Cerebellar nuclear complex (tissue), 1 donor: ENCODE data around the gene CBX7.

ENCODE experiments used
- DNase-seq, 2 experiments: peaks; one replicate each; lab custom pipeline; 2025; lab: John Stamatoyannopoulos, UW

Gene CBX7

DNA sequence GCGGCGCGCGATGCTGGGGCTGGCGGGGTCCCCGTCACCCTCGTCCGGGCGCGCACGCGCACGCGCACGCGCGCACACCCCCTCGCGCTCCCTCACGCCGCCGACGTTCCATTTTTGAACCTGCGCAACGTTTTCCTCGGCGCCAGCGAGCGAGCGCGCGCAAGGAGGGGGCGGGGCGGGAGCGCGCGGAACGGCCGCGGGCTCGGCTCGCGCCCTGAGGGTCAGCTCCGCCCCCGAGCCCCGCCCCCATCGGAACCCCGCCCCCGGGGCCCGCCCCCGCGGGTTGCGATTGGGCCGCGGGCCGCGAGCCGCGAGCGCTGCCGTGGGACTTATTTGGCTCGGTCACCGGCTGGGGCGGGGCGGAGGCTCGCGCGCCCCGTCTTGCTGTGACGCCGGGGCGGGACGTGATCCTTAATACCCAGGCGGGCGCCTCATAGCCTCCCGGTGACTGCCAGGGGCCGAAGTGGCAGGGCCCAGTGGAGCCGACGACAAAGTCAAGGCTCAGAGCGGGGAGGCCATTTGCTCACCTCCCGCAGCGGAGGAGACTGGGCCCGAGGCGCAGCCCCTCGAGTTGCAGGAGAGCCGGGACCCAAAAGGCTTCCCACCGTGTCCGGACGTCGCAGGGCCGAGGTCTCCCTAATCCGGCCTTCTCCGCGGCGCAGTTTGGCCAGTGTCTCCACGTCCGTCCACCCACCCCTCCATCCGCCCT is at the start of gene CBX7:
Gene CBX7 (minus strand): TSS at position 170 of the 709 bp plus-strand sequence. CDS start 236 bp downstream, outside the sequence.
- DNase-seq = peak; percentile 57 to 88

DNA sequence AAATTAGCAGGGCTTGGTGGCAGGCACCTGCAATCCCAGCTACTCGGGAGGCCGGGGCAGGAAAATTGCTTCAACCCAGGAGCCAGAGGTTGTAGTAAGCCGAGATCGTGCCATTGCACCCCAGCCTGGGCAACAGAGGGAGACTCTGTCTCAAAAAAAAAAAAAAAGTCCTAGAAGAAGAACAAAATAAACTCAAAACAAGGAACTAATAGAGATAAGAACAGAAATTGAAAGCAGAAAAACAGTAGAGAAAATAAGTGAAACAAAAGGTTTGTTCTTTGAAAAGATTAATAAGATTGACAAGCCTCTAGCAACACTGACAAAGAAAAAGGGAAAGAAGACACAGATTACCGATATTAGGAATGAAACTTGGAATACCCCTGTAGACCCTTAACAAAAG is 45.1 kb upstream of the CBX7 start:
- DNase-seq = no peak

DNA sequence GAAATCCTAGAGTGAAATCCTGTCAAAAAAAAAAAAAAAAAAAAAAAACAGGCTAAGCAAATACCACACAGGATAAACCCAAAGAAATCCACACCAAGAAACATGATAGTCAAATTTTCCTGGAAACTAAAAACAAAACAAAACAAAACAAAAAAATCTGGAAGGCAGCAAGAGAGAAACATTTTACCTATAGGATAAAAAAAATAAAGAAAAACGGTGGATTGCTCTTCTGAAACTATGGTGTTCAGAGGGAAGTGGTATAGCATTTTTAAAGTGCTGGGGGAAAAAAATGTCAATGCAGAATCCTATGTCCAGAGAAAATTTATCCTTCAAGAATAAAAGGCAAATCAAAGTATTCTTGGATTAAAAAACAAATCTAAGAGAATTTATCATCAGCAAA is 41.6 kb upstream of the CBX7 start:
- no peak for DNase-seq

DNA sequence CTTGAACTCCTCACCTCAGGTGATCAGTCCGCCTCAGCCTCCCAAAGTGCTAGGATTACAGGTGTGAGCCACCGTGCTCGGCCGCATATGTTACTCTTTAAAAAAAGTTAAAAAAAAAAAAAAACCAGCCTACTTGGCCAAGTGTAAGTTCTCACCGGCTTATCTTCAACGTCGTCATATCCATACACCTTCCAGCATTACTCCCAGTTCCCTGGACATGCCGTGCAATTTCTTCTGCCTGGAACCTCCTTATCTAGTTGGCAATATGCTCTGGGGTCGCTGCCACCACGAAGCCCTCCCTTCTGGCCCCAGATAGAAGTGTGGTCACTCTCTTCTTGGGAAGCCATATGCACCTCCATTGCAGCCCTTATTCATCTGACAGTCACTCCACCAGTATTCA is 36.3 kb upstream of the CBX7 start:
- DNase-seq = no peak

DNA sequence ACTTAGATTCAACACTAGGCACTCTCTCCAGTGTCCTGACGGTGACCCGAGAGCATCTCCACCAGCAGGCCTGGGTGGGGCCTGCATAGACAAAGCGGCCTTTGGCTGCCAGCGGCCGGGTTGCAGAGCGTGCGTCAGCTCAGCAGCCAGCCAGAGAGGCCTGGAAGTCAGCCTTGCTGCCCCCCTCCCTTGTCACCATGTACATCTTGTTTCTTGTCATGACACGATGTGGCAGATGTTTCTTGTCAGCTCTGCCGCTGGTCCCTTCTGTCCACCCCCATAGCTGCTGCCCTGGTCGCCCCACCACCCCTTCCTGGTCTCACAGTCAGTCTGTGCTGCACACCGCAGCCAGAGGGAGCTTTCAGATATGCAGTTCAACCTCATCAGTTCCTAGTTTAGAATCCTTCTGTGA is 33.1 kb upstream of the CBX7 start:
- no peak for DNase-seq

DNA sequence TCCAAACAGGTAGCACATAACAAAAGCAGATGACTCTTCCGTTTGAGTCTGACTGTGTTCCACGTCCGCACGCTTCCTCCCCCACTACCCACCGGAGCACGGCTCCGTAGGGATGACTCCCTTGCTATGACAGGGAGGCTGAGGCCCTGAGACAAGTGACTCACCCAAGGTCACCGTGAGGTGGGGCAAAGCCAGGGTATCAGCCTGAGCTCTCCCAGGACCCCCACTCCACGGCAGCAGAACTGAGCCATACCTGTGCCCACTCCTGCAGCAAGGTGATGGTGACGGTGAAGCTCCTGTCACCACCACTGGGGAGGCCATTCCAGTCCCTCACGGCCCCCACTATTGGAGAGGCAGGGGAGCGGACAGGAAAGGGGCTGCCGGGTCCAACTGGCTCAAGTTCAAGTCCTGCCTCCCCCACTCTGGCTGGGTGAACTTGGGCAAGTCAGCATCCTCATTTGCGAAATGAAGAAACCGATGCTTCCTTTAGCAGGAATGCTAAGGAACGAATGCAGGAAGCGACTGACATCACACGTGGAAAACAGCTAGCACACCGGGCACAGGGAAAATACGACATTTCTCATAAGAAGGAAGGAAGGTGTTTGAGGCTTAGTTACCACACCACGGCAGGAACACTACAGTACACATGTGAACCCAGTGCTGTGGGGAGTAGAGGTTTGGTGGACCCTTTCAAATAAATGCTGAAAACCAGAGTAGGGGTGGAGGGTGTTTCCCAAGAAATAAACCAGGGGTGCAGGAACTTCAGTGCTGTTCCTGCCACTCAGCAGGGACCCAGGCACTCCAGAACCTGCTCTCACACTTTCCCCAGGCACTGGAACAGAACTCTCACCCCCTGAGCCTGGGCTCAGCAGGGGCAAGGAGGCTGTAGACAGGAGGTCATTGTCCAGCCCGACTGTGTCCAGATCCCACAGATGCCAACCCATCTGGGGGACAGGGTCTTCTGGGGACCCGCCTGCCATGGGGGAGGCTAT is 32.4 kb upstream of the CBX7 start:
- no peak for DNase-seq

DNA sequence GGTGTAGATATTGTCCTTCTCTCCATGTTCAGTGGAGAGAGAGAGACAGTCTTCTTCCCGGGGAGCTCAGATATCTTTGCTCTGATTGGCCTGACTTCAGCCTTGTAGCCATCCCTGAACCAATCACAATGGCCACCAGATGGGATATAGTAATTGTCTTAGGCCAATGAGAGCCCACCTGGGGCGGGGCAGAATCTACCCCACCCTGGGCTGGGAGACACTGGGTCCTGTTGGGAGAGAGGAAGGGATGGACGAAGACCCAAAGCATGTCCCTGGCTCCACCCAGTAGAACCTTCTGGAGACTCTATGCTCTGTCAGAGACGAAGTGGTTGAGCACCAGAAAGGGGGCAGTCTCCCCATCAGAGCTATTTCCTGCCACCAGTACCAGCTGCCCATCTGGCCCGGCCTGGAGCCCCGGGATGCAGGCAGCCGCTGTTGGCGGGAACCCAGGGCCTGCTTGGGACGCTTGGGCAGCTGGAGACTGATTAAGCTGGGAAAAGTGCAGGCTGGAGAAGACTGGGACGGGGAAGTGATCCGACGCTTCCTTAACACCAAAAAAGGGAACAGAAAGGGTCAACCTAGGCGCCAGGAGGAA is 31.6 kb upstream of the CBX7 start:
- DNase-seq = no peak

DNA sequence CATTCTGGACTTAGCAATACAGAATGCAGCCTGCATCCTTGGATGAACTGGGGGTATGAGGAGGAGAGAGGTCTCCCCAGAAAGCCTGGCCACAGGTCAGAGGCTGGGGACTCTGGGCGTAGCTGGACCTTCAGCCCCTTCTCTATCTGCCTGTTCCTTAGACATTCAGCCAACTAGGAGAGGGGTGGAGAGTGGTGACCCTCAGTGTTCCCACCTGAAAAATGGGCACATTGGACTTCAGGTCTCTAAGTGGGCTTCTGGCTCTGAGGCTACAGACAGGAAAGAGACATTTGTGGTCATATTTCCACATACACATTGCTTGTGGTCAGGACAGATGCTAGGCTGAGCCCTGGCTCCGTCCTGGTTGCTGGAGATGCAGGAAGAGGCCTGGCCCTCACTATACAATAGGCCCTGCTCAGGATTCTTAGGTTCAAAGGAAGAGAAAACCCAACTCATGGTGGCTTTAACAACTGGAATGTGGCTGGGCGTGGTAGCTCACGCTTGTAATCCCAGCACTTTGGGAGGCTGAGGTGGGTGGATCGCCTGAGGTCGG is 30.1 kb upstream of the CBX7 start:
- no peak for DNase-seq

DNA sequence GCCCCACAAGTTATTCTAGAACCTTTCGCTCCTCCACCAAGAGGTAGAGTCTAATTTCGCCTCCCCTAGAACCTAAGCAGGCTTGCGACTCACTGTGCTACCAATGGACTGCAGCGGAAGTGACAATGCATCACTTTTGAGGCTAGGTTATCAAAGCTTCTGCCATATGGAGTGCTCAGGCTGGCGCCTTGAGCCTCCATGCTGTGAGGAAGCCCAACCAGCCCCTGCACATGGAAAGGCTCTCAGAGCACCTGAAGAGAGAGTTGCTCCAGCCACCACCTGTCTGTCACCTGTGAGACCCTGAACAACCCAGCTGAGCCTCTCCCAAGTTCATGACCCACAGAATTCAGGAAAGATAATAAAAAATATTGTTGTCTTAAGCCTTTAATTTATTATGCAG is 29.3 kb upstream of the CBX7 start:
- no peak for DNase-seq

DNA sequence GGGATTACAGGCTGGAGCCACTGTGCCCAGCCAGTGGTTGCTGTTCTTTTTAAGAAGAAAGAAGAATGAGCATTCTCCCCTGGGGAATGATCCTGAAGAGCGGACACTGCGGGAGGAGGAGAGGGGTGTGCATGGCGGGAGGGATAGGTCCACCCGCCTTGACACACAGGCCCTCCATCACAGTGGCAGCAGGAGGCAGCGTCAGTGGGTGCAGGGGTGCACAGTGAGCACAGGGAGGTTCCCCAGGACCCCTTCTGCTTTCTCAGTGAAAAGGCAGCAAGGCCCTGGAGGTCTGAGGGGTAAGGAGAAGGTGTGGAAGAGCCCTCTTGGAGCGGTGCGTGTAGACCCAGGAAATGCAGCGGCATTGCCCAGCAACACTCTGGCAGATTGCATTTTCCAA is 28.9 kb upstream of the CBX7 start:
- DNase-seq = no peak

DNA sequence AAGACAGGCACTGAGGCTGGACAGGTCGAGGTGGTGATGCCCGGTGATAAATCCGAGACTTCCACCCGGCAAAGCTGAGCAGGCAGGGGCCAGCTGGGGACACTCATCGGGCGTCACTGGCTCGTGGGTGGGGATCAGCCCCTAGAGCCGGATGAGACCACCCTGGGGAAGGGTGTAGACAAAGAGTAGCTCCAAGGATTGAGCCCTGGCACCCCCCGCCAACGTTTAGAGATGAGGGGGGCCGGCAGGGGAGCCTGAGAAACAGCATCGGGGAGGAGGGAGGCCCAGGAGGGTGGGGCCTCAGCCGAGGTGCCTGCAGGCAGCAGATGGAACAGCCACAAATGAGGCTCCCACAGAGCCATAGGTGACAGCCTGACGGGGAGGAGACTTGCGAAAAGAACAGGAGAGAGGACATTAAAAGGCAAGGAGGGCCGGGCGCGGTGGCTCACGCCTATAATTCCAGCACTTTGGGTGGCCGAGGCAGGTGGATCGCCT is 27.4 kb upstream of the CBX7 start:
- DNase-seq = no peak

DNA sequence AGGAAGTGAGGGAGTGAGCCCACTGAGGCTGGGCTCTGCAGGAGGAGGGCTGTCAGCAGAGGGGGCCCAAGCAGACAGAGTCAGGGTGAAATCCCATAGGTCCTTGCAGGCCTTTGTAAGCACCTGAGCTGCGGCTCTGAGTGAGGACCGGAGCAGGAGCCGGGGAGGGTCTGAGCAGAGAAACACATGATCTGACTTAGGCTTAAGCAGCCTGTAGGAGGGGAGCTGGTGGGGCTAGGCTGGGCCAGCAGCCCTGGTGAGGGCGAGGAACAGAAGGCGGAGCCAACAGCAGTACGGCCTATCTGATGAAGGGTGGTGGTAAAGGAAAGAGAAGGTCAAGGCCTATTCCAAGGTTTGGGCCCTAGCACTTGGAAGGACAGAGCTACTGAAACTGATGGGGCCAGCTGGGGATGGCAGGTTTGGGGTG is 26.9 kb upstream of the CBX7 start:
- DNase-seq = no peak

DNA sequence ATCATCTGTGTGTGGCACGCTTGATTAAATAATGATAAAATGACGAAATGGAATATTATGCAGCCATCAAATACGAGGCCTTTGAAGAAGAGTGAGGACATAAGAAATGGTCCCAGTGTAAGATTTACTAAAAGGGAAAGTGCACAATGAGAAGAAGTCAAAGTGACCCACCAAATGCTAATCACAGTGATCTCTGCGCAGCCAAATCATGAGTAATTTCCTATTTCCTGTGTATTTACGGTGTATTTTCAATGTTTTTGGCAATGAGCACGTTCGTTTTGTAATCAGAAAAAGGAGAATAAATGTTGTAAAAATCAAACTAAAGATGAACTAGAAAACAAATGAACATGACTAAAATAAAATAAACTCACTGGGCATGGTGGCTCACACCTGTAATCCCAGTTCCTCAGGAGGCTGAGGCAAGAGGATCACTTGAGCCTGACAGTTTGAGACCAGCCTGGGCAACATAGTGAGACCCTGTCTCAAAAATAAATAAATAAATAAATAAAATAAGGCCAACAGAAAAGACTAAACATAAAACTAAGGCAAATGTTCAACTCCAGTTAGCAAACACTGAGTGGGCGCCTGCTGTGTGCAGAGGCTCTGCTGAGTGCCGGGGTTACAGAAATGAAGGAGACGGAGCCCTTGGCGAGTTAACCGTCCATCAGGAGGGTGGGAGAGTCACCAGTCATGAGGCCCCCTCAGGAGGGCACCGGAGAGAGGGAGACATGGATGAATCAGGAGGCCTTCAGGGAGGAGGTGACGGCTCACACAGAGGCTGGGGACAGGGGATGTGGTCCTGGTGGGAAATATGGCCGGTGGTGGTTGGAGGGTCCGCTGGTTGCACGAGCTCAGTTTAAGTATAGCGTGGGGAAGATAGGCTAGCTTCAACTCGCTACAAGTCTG is 26.0 kb upstream of the CBX7 start:
- DNase-seq = no peak

DNA sequence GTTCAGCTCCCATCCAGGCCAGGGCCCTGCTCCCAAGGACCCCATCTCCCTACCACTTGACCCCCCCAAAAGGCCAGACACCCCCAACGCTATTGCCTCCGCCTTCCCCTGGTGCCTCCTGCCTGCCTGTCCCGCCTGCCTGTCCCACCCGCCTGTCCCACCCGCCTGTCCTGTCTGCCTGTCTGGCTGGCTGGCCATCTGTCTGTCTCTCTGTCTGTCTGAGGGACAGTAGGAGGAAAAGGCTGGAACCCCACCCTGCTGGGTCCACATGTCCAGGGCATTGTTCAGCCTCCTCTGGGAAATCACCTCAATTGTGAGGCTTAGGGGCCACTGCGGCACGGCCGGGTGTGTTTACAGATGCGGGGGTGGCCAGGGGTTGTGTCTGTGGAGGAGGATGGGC is 25.3 kb upstream of the CBX7 start:
- DNase-seq = no peak

DNA sequence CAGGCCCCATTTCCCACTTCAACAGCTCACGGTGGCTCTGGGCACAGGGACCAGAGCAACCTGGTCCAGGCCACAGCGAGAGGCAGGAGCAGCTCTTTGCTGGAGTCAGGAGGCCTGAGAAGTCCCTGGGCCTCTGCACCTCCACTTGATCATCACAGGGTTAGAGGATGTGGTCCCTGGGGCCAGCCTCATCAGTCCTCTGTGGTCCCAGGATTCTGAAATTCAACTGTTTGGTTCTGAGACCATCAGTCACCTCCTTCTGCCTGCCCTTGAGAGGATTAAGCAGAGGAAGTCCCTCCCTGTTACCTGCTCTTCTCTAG is 24.9 kb upstream of the CBX7 start:
- DNase-seq = no peak

DNA sequence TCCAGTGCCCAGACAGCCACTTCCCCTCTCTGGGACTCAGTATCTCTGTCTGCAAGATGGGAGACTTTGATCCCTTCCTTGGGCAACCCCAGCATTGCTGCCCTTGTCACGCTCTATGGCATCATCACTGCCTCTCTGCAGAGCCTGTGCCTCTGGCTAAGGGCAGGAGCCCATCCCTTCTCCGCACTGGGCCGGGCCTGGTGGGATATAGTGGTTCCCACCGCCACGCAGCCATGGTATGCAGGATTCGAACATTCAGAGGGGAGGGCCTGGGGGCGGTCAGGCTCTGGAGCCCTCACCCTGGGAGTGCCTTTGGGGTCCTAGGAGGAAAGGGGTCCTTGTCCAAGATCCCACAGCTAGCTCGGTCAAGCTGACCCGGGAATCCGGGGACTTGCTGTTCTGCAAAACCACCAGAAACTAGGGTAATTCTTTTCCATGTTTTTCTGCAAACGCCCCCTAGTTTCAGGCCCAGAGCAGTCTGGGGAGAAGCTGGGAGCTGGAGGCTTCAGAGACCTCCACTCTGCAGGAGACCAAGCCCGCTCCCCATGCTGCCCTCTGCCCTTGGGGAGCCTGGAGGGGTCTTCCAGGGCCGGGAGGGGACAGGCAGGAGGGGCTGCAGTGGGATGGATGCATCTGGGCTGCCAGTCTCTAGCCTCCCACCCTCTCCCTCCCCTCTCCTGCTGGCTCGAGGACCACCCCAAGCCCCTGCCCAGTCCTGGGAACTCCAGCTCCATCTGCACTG is 24.4 kb upstream of the CBX7 start:
- no peak for DNase-seq

DNA sequence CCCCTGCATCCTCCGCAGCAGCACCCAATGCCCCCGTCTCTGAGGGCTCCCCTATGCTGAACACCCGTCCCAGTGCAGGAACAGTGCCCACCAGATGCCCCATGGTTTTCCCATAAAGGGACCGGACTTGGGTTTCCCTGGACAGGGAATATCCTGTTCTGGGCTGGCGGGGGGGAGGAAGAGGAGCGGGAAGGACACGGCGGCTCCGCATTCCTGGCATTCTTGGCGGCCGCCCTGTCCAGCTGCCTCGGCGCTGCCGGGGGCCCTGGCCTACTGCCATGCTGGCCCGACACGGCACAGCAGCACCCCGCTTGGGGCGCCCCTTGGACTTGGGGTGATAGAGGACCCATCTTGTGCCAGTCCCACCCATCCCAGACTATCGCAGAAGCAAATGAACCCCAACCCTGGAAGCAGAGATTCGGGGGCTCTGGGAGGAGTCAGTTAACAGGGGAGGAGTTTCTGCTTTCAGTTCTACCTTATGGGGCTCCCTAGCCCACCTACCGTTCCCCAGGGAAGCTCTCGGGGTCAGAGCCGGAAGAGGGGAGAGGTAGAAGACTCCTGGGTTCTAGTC is 23.7 kb upstream of the CBX7 start:
- DNase-seq = no peak

DNA sequence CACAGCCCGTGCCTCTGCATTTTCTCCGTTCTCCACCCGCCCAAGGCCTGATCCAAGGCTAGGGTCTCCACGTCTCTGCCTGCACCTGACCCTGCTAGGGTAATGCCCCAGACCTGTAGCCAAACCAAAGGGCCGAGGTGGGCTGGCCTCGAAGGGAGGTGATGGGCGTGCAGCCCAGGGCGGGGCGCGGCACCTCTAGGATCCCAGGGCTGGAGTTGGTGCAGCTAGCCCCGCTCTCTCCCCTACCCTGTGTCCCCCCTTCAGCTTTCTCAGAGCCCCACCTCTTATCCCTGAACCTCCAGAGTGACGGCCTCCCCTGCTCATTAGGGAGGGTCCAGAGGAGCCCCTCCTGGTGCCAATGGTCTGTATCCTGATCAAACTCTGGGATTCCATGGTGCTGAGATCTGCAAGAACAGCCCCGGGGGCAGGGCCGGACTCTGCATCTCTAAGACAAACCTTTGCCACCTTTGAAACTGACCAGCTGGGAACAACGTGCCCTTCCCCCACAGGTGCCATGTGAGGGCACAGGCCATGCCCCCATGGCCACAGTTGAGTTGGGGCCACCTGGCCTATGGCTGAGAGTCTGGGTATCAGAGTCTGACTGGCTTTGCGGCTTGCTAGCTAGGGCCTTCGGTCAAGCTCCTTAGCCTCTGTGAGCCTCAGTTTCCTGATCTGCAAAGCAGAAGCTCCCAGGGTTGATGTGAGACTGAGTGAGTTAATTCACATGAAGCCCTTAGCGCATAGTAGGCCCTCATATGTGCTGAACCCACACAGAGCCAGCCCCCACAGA is 23.1 kb upstream of the CBX7 start:
- no peak for DNase-seq
